Bone marrow (tissue), 2 donors: ENCODE measurements around the gene NBEA.
A peak's percentile ranks its signal among the peaks of the same experiment; 100 is the strongest.
"Not testable (repeated sequence)": the region's sequence is repeated elsewhere in the genome, so short reads cannot be mapped to it uniquely, and the experiment has no call there.

Experiments used
- DNase-seq, 2 donors: peaks; one replicate each; lab custom pipeline; 2025; lab: John Stamatoyannopoulos, UW

The NBEA gene

DNA sequence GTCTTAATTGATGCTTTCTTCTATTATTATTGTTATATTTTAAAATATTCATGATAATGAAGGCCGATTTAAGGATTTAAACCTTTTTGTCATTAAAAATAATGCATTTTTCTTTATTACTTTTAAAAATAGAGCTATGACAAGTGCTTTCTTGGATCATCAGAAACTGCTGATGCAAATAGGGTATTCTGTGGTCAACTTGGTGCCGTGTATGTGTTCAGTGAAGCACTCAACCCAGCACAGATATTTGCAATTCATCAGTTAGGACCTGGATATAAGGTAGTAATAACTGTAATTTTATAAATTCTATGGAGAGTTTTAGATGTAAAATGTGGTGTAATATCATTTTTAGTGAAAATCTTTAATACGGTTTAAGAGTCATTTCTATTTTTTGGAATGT, 116.5 kb downstream of the NBEA start:
- not testable (repeated sequence) for DNase-seq

- no peak for DNase-seq
Observed at GRCh38 chr13:35086667-35087066, 144.6 kb downstream of the NBEA start.

DNA sequence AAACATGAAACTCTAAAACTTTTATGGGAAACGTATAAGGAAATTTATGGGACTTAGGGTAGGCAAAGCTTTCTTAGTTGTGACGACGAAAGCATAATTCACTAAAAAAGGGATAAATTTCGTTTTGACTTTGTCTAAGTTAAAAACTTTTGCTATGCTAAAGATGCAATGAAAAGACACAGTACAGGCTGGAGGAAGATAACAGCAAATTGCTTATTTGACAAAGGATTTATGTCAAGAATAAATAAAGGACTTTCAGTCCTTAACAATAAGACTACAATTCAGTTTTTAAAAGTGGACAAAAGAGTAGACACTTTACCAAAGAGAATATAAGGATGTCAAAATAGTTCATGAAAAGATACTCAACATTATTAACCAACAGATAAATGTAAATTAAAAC, 150.2 kb downstream of the NBEA start:
- DNase-seq = no peak

- no peak for DNase-seq
Observed at GRCh38 chr13:35092751-35093150, 150.7 kb downstream of the NBEA start.

DNA sequence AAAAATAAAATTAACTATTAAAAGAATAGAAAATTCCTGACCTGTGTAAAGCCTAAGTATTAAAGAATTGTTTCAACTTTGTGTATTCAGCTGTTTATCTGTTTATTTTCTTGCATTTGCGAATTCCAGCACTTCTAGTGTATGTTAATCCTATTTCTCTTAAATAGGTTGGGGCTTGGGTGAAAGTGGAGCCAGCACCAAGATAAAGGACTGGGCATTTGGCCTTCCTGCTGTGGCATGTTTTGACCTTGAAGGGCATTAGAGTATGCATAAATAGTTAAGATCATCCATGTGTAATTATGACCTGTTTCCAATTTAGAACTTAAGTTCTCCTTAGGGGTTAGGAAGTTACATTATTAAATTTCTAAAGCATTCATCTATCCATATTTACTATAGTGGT, 151.3 kb downstream of the NBEA start:
- no peak for DNase-seq

DNA sequence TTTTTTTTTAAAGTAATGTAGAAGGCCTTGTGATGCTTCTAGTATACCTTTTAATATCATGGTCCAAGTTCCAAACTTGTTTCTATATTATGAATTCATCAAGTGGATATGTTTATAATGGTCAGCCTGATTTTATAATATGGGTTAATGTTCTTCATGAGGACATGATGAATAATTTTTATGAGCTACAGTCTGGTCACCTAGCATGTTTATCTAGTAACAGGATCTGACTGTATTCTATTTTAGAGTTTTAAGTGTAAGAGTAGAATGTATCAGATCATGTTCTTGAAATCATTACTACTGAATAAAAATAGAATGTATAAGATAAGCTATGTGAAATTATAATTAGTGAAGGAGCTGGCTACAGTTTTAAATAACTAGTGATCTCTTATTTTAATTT, 164.7 kb downstream of the NBEA start:
- DNase-seq = not testable (repeated sequence)

GRCh38 chr13:35107535-35107934, 165.5 kb downstream of the NBEA start:
- DNase-seq = no peak

- not testable (repeated sequence) for DNase-seq
Observed at GRCh38 chr13:35113612-35114011, 171.5 kb downstream of the NBEA start.

GRCh38 chr13:35127466-35127865, 185.4 kb downstream of the NBEA start:
- no peak for DNase-seq

- DNase-seq = no peak
Observed at GRCh38 chr13:35129500-35129899, 187.4 kb downstream of the NBEA start.

GRCh38 chr13:35131471-35131870, 189.4 kb downstream of the NBEA start:
- DNase-seq = no peak

- no peak for DNase-seq
Observed at GRCh38 chr13:35136585-35136984, 194.5 kb downstream of the NBEA start.

GRCh38 chr13:35139591-35139990, 197.5 kb downstream of the NBEA start:
- peak in 1 of 2 donors; percentile 47 for DNase-seq

GRCh38 chr13:35140321-35140720, 198.3 kb downstream of the NBEA start:
- DNase-seq = no peak

DNA sequence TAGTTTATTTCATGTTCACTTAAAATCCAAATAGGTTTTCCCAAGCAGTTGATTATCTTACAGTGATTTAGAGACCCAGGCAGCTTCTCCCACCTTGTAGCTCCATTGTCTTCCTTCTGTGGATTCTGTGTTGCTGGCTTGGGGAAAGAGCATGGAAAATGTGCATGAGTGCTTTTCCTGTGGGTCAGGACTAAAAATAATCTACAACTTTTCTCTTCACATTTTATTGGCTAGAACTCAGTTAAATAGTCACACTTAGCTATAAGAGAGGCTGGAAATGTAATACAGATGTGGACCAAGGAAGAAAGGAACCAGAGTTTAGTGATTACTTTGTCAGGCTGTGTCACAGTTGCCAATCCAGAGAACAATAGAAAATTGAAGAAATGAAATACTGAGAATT, 198.8 kb downstream of the NBEA start:
- no peak for DNase-seq

DNA sequence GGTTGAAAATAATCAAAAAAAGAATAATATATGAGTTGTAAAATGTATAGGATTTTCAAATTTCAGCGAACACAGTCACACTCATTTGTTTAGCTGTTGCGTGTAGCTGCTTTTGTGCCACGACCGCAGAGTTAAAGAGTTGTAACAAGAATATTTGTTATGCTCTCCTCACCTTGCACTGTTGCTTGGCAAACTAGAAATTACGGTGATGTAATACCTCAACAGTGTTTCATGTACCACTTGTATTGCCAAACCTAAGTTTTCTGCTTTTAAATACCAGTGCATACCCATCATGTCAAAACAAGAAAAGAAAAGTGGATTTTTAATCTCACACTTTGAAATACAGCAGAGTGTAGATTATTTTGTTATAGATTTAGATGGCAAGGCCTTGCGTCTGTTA, 201.1 kb downstream of the NBEA start:
- no peak for DNase-seq

- no peak for DNase-seq
Observed at GRCh38 chr13:35144166-35144890, 202.3 kb downstream of the NBEA start.

GRCh38 chr13:35146686-35147085, 204.6 kb downstream of the NBEA start:
- DNase-seq = no peak

DNA sequence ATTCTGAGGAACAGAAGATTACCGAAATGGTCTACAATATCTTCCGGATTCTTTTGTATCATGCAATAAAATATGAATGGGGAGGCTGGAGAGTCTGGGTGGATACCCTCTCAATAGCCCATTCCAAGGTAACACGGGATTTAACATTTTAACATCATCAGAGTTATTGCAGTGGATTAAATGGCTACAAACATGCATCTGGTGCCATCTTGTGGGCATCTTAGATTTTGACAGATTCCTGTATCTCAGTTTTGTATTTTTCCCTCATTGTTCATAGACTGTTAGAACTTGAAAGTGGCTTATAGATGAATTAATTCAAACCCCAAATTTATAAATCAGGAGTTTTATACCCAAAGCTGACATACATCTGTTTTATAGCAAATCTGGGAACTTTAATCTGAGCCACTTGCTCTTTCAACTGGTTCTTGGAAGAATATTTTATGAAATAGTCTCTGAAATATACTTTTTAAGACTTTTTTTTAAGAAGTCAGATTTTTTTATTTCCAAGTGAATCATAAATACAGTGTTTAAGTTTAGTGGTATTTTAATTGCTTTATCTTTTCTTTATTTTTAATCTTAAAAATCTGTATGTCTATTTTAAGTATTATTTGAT, 215.2 kb downstream of the NBEA start:
- DNase-seq = peak in 1 of 2 donors; percentile 24

- peak in 1 of 2 donors; percentile 5 for DNase-seq
Observed at GRCh38 chr13:35159041-35159440, 217.0 kb downstream of the NBEA start.

- DNase-seq = no peak
Observed at GRCh38 chr13:35160896-35161295, 218.8 kb downstream of the NBEA start.

- peak in 1 of 2 donors; percentile 2 for DNase-seq
Observed at GRCh38 chr13:35162420-35162819, 220.3 kb downstream of the NBEA start.

GRCh38 chr13:35163674-35164073, 221.6 kb downstream of the NBEA start:
- DNase-seq = no peak
